SK-N-MC (cell line): ENCODE measurements around the gene CRIM1.

Experiments used
- DNase-seq: peaks from one replicate; pipeline ENCODE4 v3.0.0-alpha.2; 2011; ENCODE audit warnings: low read depth, low spot score
- H3K27ac ChIP-seq: fragments of 200-600 bp; sonication (generic); 2 replicates; pipeline ENCODE4 v1.5.1; 2016; ENCODE audit warnings: mixed run types
- H3K36me3 ChIP-seq: fragments of 200-600 bp; sonication (generic); 2 replicates; pipeline ENCODE4 v1.6.1; 2017; ENCODE audit warnings: antibody characterized with exemption, low read length, mixed read lengths; ENCODE audit not compliant: insufficient read depth
- H3K4me3 ChIP-seq: fragments of 200-600 bp; sonication (generic); 2 replicates; pipeline ENCODE4 v1.5.1; 2016
- H3K9ac ChIP-seq: fragments of 200-600 bp; sonication (generic); 2 replicates; pipeline ENCODE4 v1.8.0; 2017; ENCODE audit warnings: mixed run types, mixed read lengths; ENCODE audit not compliant: insufficient read length
- H3K9me3 ChIP-seq: fragments of 200-600 bp; sonication (generic); 2 replicates; pipeline ENCODE4 v1.6.1; 2017; ENCODE audit warnings: low read depth, mild to moderate bottlenecking, antibody characterized with exemption, low read length, moderate library complexity, mixed read lengths
- EZH2 ChIP-seq: fragments of 200-600 bp; sonication (generic); IDR thresholded peaks from one replicate; pipeline ENCODE4 v1.6.1; 2017; ENCODE audit warnings: antibody characterized with exemption
- FOXP2 ChIP-seq: optimal IDR thresholded peaks from 2 replicates; pipeline ENCODE3; 2011; ENCODE audit warnings: mild to moderate bottlenecking, moderate library complexity; ENCODE audit not compliant: insufficient read depth; ENCODE audit errors: extremely low read length, control extremely low read depth
- POLR2AphosphoS5 ChIP-seq: IDR thresholded peaks from 2 replicates; pipeline ENCODE4 v1.6.1; 2012; ENCODE audit warnings: mild to moderate bottlenecking, low read depth, low read length, borderline replicate concordance

The CRIM1 gene

DNA sequence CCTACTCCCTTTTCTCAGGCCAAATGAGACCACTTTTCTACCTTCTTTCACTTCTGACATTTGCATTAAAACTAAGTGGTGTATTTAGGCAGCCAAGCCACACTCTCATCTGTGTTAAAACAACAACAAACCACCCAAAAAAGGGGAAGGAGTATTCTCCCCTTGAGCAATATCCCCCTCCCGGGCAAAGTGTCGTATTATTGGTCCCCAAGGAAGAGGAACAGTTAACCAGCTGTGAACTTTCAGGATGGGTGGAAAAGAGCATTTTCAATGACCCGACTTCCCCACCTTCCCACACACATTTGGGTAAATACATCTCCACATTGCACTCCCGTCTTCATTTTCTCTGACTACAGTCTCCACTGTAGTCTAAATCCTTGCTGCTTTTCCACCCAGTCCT, 198.1 kb downstream of the CRIM1 start:
- Histone ChIP-seq H3K9me3 (no peaks in the 10 kb centered on the region), H3K27ac (no peak overlapping the region), H3K4me3 (no peak overlapping the region), H3K9ac (no peak overlapping the region), H3K36me3 (peaks cover 53% of the 10 kb centered on the region)
- TF ChIP-seq EZH2 (no peak), FOXP2 (no peak), POLR2AphosphoS5 (no peak)
- DNase-seq = no peak

DNA sequence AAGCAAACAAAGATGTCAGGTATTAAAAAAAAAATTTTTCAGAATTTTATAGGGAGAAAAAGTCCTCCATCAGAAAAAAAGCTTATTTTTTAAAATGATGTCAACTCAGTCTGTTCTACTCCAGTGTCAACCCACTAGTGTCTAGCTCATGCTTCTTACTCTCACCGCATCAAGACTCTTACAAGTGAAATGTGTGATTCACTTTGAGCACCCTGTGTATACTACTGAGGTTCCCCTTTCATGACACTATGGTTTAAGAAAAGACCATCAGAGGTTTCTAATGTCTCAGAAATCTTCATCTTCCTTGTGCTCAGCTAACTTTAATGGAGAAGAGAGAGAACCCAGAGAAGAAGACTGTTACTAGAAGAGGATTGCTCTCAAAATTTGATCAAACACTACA, 199.0 kb downstream of the CRIM1 start:
- TF ChIP-seq EZH2 (no peak), POLR2AphosphoS5 (no peak), FOXP2 (no peak)
- peaks cover 50% of the 10 kb centered on the region for H3K36me3 ChIP-seq

DNA sequence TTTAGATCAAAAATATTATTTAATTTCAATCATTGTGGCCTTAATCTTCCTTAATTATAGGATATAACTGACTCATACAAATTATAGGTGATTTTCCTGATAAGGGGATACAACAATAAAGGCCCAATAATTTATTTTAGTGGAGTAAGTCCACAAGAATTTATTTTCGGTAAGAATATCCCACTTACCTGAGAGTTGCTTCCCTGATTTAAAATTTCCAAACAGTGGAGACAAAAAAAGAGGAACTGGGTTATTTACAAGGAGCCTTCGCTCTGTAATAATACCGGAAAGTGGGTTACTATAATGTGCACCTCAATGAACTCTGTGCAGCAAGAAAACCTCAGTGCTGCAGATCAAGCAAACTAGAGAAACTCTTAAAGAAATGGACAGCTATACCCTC, 200.2 kb downstream of the CRIM1 start:
- Histone ChIP-seq H3K4me3 (no peak overlapping the region), H3K36me3 (peaks cover 46% of the 10 kb centered on the region), H3K9me3 (no peaks in the 10 kb centered on the region), H3K9ac (no peak overlapping the region), H3K27ac (no peak overlapping the region)
- DNase-seq = no peak
- TF ChIP-seq EZH2 (no peak), POLR2AphosphoS5 (no peak)

More for the DNA sequence above, 199.0 kb downstream of the CRIM1 start:
- DNase-seq = no peak
- Histone ChIP-seq H3K9ac (no peak overlapping the region), H3K4me3 (no peak overlapping the region), H3K27ac (no peak overlapping the region), H3K9me3 (no peaks in the 10 kb centered on the region)

DNA sequence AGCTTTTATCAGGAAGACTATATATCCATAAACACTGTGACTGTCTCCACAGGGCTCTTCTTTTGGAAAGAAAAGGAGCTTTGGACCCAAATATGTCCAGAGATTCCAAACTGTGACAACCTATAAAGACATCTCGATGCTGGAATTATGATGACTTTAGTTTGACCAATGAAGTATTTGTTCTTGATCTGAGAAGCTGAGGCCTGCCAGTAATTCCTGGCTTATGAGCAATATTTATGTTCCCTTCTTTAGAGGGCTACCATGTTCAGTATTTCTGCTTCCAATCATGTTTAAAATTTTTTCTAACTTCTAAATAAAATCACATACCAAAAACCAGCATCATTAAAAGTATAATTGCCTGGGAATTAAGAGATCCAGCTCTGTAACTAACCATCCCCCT, 201.3 kb downstream of the CRIM1 start:
- Histone ChIP-seq H3K27ac (no peak overlapping the region), H3K9me3 (no peaks in the 10 kb centered on the region), H3K9ac (no peak overlapping the region), H3K36me3 (peaks cover 38% of the 10 kb centered on the region), H3K4me3 (no peak overlapping the region)
- DNase-seq = no peak
- TF ChIP-seq POLR2AphosphoS5 (no peak), FOXP2 (no peak), EZH2 (no peak)

DNA sequence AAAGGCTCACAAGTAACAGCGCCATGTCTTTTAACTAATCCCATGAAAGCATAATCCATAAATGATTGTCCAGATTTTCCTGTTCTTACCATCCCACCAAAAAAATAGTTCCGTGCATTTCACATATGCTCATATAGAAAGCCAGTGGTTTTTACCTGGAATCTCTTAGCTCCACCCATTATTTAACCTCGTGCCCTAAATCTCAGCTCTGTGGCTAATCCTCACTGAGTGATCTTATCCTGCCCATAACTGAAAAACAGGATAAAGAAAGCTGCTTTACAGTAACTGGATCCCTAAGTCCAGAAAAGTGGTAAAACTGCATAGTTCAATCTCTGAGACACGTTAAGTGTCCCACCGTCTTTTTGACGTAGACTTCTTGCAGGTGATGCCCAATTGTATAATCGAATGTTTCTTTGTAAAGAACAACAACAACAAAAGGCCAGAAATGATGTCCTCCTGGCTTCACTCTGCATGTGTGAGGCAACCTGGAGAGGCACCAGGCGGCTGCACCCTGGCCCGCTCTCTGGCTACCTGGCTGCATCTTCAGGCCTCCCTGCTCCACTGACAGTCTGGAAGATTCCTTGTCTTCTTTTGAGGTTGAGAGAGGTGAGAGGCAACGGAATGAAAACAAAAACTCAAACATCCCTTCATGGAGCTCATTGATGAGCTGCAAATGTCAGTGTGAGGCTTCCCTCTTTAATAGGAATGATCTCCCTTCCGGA, 203.8 kb downstream of the CRIM1 start:
- H3K9ac ChIP-seq = no peak overlapping the region
- peaks cover 25% of the 10 kb centered on the region for H3K36me3 ChIP-seq
- DNase-seq = no peak
- H3K27ac ChIP-seq = no peak overlapping the region
- TF ChIP-seq EZH2 = no peak
- TF ChIP-seq POLR2AphosphoS5 = no peak
- no peak for TF ChIP-seq FOXP2
- H3K9me3 ChIP-seq = no peaks in the 10 kb centered on the region
- no peak overlapping the region for H3K4me3 ChIP-seq

DNA sequence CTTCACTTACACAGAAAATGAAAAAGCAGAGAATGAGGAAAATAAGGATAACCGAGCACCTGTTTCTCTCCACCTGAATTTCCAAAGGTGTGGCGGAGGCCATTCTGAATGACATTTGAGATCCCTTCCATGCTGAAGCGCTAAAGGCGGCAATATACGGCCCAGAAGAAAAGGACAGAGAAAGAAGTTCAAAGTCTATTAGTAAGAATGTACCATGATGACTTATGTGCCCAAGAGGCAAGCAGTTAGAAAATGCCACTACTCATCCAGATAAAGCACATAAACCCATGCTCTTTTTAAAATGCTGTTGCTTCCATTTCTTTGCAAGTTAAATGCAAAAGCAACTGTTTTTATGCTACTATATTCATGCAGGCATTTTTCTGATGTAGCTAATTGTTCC, 205.1 kb downstream of the CRIM1 start:
- DNase-seq = no peak
- peaks cover 20% of the 10 kb centered on the region for H3K36me3 ChIP-seq

DNA sequence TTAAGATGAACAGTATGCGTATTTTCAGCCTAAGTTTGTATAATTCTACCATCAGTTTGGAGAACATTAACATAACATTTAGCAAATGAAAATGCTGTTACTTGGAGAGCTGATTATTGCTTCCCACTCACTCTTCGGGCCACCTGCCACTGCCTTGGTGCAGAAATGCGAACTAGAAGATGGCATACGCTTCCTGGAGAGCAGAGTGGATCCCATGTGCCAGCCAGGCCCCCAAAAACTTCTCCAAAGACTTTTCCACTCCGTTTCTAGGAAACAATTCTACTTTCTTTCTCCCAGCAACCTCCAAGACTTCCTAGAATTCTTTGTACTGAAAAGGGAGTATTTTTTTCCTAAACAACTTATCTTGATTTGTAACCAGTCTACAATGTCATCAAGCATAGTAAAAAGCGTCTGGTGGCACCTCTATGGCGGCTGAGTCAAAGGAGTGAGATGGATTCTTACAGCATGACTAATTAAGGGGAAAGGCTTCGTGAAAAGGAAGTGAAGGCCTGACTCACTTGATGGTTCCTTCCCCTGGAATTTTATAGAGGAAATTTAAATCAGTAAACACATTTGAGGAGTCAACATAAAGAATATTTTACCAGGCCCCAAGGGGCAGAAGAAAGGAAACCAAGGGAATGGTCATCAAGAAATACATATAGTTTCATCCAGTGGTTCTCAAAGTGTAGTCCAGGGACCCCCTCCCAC, 205.8 kb downstream of the CRIM1 start:
- Histone ChIP-seq H3K4me3 (peak overlapping the region; percentile 29; the same call in 1 of the 2 replicates), H3K9ac (no peak overlapping the region), H3K9me3 (no peaks in the 10 kb centered on the region), H3K27ac (peak overlapping the region; percentile 29; the same call in 1 of the 2 replicates), H3K36me3 (peaks cover 16% of the 10 kb centered on the region)
- peak; percentile 70 for DNase-seq
- TF ChIP-seq FOXP2 (no peak), EZH2 (no peak), POLR2AphosphoS5 (no peak)

More for the DNA sequence above, 205.1 kb downstream of the CRIM1 start:
- Histone ChIP-seq H3K9me3 (no peaks in the 10 kb centered on the region), H3K9ac (no peak overlapping the region), H3K27ac (no peak overlapping the region), H3K4me3 (no peak overlapping the region)
- TF ChIP-seq FOXP2 (no peak), POLR2AphosphoS5 (no peak), EZH2 (no peak)

DNA sequence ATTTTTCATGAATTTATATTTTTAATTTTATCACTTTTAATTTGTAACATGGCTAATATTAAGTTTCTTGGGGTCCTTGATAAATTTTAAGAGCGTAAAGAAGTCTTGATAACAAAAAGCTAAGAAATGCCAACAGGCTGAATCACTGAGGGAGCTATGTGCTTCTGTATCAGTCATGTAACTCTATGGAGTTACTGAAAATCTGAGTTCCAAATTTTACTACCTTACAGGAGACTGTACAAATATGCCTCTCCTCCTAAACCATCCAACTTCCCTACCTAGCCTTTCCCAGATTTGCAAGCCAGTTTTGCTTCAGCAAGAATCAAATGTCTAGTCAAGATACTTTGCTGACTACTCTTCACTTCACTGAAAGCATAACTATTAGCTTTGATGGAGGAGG, 206.7 kb downstream of the CRIM1 start:
- H3K9ac ChIP-seq = no peak overlapping the region
- DNase-seq = no peak
- no peak overlapping the region for H3K4me3 ChIP-seq
- H3K9me3 ChIP-seq = no peaks in the 10 kb centered on the region
- no peak overlapping the region for H3K27ac ChIP-seq
- peaks cover 15% of the 10 kb centered on the region for H3K36me3 ChIP-seq
- no peak for TF ChIP-seq POLR2AphosphoS5
- TF ChIP-seq FOXP2 = no peak
- TF ChIP-seq EZH2 = no peak

DNA sequence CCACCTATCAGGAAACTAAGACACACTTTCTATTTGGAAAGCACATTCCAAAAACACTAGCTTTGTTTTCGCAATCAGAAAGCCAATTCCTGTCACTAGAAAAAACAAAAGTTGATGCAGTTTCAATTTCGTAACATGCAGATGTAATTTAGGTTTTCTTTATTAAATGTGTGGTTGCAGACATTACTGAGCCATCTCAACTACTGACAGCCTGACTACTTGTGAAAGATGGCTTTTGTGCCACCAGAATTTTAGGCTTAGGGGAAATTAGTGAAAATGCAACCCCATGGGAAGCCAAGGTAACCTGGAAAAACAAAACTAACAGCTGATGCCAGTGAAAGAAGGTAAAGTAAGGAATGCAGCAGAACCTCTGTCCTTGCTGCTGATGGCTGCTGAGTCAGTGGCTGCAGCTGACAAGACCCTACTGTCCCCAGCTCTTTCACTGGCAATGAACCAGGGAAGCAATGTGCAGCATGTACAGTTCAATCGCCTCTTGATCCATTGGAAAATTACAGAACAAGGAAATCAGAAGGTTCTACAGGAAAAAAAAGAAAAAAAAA, 207.5 kb downstream of the CRIM1 start:
- no peak for DNase-seq
- Histone ChIP-seq H3K36me3 (peaks cover 15% of the 10 kb centered on the region), H3K9ac (no peak overlapping the region), H3K27ac (no peak overlapping the region), H3K9me3 (no peaks in the 10 kb centered on the region), H3K4me3 (no peak overlapping the region)
- TF ChIP-seq FOXP2 (no peak), EZH2 (no peak), POLR2AphosphoS5 (no peak)
